Liver (tissue), 3 donors: ENCODE results near the gene ERFL.

Experiments used
- EGR1 ChIP-seq, 2 donors: IDR thresholded peaks; 2 replicates each; pipeline ENCODE4 v1.6.1; 2016 to 2018; ENCODE audit warnings: antibody characterized with exemption in 2 of 2, low read depth in 2 of 2
- GABPA ChIP-seq, 2 donors: IDR thresholded peaks in 1 of 2; conservative IDR thresholded peaks in 1 of 2; 2 replicates each; pipeline ENCODE4 v1.6.1; 2016; ENCODE audit warnings: antibody characterized with exemption in 2 of 2, mild to moderate bottlenecking in 1 of 2, moderate library complexity in 1 of 2
- NR2F2 ChIP-seq: IDR thresholded peaks from 2 replicates; pipeline ENCODE4 v1.6.1; 2016; ENCODE audit warnings: antibody characterized with exemption
- RAD21 ChIP-seq, 2 donors: IDR thresholded peaks; 2 replicates each; pipeline ENCODE4 v1.6.1; 2016; ENCODE audit warnings: antibody characterized with exemption in 2 of 2, mild to moderate bottlenecking in 2 of 2
- SP1 ChIP-seq: IDR thresholded peaks from 2 replicates; pipeline ENCODE4 v1.6.1; 2018; ENCODE audit warnings: antibody characterized with exemption, mild to moderate bottlenecking
- YY1 ChIP-seq: IDR thresholded peaks from 2 replicates; pipeline ENCODE4 v1.6.1; 2016; ENCODE audit warnings: antibody characterized with exemption, mild to moderate bottlenecking
- TF ChIP-seq, protein P1 (sequence below): fragments of 150-350 bp; IDR thresholded peaks from 2 replicates; pipeline ENCODE4 v1.5.1; 2017; ENCODE audit warnings: improper control_type of control experiment, low read depth, low read length; ENCODE audit not compliant: missing input control
- TF ChIP-seq, protein P2 (sequence below): IDR thresholded peaks from 2 replicates; pipeline ENCODE4 v1.6.1; 2016; ENCODE audit warnings: antibody characterized with exemption, mild to moderate bottlenecking
- TF ChIP-seq, protein P3 (sequence below): IDR thresholded peaks from 2 replicates; pipeline ENCODE4 v1.6.1; 2016; ENCODE audit warnings: antibody characterized with exemption
- TF ChIP-seq, protein P4 (sequence below): IDR thresholded peaks from 2 replicates; pipeline ENCODE4 v1.6.1; 2016; ENCODE audit warnings: antibody characterized with exemption
- donor health status: healthy.
- donor health status: healthy.

DNA sequence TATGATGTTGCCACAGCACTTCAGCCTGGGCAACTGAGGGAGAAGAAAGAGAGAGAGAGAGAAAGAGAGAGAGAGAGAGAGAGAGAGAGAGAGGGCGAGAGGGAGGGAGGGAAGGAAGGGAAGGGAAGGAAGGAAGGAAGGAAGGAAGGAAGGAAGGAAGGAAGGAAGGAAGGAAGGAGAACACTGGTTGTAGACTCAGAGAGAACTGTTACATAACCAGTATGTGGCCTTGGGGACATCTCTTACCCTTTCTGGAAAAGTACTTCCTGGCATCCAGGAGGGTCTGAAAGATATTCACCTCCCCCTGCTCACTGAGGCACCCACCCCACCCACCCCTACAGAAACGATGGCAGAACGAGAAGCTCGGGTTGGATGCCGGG is 47.9 kb downstream of the ERFL start:
- TF ChIP-seq, protein P1, sequence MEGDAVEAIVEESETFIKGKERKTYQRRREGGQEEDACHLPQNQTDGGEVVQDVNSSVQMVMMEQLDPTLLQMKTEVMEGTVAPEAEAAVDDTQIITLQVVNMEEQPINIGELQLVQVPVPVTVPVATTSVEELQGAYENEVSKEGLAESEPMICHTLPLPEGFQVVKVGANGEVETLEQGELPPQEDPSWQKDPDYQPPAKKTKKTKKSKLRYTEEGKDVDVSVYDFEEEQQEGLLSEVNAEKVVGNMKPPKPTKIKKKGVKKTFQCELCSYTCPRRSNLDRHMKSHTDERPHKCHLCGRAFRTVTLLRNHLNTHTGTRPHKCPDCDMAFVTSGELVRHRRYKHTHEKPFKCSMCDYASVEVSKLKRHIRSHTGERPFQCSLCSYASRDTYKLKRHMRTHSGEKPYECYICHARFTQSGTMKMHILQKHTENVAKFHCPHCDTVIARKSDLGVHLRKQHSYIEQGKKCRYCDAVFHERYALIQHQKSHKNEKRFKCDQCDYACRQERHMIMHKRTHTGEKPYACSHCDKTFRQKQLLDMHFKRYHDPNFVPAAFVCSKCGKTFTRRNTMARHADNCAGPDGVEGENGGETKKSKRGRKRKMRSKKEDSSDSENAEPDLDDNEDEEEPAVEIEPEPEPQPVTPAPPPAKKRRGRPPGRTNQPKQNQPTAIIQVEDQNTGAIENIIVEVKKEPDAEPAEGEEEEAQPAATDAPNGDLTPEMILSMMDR: no peak
- no peak for TF ChIP-seq GABPA (IDR thresholded peaks at IDR 0.05 in 1 of 2, conservative IDR thresholded peaks at IDR 0.05 in 1 of 2)
- no peak for TF ChIP-seq RAD21 (IDR thresholded peaks at IDR 0.05)
- no peak for TF ChIP-seq EGR1 (IDR thresholded peaks at IDR 0.05; ENCODE audit: low read depth in 2 of 2)
- TF ChIP-seq, protein P2, sequence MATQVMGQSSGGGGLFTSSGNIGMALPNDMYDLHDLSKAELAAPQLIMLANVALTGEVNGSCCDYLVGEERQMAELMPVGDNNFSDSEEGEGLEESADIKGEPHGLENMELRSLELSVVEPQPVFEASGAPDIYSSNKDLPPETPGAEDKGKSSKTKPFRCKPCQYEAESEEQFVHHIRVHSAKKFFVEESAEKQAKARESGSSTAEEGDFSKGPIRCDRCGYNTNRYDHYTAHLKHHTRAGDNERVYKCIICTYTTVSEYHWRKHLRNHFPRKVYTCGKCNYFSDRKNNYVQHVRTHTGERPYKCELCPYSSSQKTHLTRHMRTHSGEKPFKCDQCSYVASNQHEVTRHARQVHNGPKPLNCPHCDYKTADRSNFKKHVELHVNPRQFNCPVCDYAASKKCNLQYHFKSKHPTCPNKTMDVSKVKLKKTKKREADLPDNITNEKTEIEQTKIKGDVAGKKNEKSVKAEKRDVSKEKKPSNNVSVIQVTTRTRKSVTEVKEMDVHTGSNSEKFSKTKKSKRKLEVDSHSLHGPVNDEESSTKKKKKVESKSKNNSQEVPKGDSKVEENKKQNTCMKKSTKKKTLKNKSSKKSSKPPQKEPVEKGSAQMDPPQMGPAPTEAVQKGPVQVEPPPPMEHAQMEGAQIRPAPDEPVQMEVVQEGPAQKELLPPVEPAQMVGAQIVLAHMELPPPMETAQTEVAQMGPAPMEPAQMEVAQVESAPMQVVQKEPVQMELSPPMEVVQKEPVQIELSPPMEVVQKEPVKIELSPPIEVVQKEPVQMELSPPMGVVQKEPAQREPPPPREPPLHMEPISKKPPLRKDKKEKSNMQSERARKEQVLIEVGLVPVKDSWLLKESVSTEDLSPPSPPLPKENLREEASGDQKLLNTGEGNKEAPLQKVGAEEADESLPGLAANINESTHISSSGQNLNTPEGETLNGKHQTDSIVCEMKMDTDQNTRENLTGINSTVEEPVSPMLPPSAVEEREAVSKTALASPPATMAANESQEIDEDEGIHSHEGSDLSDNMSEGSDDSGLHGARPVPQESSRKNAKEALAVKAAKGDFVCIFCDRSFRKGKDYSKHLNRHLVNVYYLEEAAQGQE: no peak
- TF ChIP-seq NR2F2: no peak
- TF ChIP-seq, protein P3, sequence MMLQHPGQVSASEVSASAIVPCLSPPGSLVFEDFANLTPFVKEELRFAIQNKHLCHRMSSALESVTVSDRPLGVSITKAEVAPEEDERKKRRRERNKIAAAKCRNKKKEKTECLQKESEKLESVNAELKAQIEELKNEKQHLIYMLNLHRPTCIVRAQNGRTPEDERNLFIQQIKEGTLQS: no peak
- no peak for TF ChIP-seq YY1
- TF ChIP-seq SP1: no peak
- TF ChIP-seq, protein P4, sequence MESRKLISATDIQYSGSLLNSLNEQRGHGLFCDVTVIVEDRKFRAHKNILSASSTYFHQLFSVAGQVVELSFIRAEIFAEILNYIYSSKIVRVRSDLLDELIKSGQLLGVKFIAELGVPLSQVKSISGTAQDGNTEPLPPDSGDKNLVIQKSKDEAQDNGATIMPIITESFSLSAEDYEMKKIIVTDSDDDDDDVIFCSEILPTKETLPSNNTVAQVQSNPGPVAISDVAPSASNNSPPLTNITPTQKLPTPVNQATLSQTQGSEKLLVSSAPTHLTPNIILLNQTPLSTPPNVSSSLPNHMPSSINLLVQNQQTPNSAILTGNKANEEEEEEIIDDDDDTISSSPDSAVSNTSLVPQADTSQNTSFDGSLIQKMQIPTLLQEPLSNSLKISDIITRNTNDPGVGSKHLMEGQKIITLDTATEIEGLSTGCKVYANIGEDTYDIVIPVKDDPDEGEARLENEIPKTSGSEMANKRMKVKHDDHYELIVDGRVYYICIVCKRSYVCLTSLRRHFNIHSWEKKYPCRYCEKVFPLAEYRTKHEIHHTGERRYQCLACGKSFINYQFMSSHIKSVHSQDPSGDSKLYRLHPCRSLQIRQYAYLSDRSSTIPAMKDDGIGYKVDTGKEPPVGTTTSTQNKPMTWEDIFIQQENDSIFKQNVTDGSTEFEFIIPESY: no peak
